Ovary (tissue), 3 donors: ENCODE results near the gene UGCG.

Source experiments
- CTCF ChIP-seq, 3 donors: fragments of 450-650 bp in 2 of 3; fragments of 200-600 bp in 1 of 3; IDR thresholded peaks; one replicate each; pipeline versions ENCODE4 v1.5.1 to v1.8.0; 2016 to 2022; ENCODE audit warnings: antibody characterized with exemption in 3 of 3, mild to moderate bottlenecking in 1 of 3
- EP300 ChIP-seq: sonication (generic); formaldehyde crosslinking; IDR thresholded peaks from one replicate; pipeline ENCODE4 v1.6.1; 2017; ENCODE audit warnings: antibody characterized with exemption
- donor health status: DM: no; HTN: no; CAD: no.

DNA sequence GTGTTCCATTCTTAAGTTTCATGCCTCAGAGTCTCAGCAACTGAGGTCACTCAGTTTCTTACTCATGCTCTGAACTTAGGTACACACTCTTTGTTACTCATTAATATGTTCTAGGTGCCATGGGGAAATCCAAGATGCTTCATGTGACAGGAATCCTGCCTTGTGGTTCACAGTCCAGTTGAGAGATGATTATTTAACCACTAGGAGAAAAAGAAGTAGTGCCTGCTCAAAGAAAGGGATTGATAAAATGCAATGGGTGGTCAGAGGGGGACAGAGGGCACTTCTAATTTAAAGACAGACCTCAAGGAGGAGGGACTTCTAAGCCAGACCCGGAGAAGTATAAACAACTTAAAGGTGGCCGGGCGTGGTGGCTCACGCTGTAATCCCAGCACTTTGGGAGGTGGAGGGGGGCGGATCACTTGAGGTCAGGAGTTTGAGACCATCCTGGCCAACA, 69.0 kb downstream of the UGCG start:
- no peak for TF ChIP-seq CTCF (IDR thresholded peaks at IDR 0.05)
- no peak for TF ChIP-seq EP300
